Measurements from ENCODE around the gene HUS1B.

GRCh38 chr6:609905-610304 lies 47.0 kb downstream of the HUS1B start:
- TF ChIP-seq, protein P1, sequence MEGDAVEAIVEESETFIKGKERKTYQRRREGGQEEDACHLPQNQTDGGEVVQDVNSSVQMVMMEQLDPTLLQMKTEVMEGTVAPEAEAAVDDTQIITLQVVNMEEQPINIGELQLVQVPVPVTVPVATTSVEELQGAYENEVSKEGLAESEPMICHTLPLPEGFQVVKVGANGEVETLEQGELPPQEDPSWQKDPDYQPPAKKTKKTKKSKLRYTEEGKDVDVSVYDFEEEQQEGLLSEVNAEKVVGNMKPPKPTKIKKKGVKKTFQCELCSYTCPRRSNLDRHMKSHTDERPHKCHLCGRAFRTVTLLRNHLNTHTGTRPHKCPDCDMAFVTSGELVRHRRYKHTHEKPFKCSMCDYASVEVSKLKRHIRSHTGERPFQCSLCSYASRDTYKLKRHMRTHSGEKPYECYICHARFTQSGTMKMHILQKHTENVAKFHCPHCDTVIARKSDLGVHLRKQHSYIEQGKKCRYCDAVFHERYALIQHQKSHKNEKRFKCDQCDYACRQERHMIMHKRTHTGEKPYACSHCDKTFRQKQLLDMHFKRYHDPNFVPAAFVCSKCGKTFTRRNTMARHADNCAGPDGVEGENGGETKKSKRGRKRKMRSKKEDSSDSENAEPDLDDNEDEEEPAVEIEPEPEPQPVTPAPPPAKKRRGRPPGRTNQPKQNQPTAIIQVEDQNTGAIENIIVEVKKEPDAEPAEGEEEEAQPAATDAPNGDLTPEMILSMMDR (IDR thresholded peaks at IDR 0.05; ENCODE audit: low read depth, low read length, poor library complexity, severe bottlenecking): no peak
- no peak for TF ChIP-seq EZH2phosphoT487 (IDR thresholded peaks at IDR 0.05; ENCODE audit: borderline replicate concordance, low read length)
